HG03460 (cell line): ENCODE measurements around the gene PDCD7.
"Not testable (repeated sequence)": the region's sequence is repeated elsewhere in the genome, so short reads cannot be mapped to it uniquely, and the experiment has no call there.

Experiments used
- ATAC-seq: cut with Tn5 transposase; IDR thresholded peaks from one replicate; pipeline ENCODE4 v1.9.1; 2021; ENCODE audit not compliant: unreplicated experiment

PDCD7 gene

GRCh38 chr15:65075607-65076395, 57.8 kb downstream of the PDCD7 start:
- ATAC-seq: not testable (repeated sequence)

DNA sequence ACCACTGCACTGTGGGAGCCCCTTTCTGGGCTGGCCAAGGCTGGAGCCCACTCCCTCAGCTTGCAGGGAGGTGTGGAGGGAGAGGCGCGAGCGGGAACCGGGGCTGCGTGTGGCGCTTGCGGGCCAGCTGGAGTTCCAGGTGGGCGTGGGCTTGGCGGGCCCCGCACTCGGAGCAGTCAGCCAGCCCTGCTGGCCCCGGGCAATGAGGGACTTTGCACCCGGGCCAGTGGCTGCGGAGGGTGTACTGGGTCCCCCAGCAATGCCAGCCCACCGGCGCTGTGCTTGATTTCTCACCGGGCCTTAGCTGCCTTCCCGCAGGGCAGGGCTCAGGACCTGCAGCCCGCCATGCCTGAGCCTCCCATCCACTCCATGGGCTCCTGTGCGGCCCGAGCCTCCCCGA, 58.7 kb downstream of the PDCD7 start:
- not testable (repeated sequence) for ATAC-seq

GRCh38 chr15:65072617-65073016, 61.0 kb downstream of the PDCD7 start:
- ATAC-seq: no peak

DNA sequence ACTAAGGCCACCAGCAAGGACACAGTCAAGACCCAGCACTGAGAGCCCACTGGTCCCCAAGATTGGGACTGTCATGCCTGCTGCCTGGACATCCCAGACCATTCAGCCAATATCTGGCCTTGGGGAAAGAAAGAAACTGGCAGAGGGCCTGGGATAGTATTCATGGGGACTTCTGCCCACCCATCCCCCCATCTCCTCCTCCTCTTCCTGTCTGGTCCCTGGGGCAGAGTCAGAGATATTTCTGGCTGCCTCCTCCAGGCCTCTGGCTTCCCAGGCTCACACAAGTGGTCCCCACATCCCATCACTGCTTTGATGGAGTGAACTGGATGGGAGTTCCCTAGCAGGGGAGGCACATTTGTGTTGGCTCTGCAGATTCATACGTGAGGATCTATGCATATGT, 61.6 kb downstream of the PDCD7 start:
- ATAC-seq: no peak

DNA sequence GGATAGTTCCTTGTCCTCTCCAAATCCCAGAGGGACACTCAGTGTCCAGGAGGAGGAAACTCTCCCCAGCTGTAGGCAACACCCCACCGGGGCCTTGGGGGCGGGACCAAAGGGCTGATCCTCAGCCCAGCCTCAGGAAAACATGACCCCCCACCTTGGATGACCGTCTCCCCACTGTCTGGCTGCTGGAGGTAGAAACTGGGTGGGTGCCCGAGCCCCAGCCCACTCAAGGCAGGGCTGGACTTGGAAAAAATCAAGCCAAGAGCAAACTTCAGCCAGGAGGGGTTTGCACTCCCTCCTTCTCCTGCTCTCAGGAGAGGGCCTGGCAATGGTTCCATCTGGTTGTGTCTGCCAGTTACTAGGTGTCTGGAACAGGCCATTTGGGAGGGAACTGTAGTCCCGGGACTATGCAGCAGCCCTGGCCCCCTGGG, 62.2 kb downstream of the PDCD7 start:
- ATAC-seq: no peak

DNA sequence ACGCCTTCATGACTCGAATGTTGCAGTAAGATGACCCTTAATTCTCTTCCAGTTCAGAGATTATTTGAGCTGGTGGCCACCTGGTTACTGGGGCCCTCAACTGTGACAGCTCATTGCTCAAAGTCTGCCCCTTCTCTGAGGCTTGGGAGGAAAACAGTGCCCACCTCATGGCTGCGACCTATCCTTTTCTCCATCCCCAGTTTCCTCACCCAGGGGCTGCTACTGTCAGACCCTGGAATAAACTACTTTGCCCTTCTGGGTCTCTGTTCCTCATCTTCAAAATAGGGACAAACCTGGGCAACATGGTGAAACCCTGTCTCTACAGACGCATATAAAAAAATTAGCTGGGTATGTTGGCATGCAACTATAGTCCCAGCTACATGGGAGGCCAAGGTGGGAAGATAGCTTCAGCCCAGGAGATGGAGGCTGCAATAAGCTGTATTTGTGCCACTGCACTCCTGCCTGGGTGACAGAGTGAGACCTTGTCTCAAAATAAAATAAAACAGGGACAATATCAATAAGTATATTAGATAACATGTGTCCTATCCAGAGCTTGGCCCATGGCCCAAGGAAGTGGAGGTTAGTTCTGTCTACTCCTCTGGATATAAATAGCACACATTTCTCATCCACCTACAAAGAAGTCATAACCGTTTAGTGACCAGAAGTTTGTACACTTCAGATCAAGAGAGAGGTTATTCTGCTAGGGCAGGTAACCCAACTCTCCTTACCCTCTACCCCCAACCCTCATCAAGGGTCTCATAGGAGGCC, 63.6 kb downstream of the PDCD7 start:
- no peak for ATAC-seq

GRCh38 chr15:65069179-65069578, 64.4 kb downstream of the PDCD7 start:
- no peak for ATAC-seq

GRCh38 chr15:65068403-65068788, 65.2 kb downstream of the PDCD7 start:
- no peak for ATAC-seq

DNA sequence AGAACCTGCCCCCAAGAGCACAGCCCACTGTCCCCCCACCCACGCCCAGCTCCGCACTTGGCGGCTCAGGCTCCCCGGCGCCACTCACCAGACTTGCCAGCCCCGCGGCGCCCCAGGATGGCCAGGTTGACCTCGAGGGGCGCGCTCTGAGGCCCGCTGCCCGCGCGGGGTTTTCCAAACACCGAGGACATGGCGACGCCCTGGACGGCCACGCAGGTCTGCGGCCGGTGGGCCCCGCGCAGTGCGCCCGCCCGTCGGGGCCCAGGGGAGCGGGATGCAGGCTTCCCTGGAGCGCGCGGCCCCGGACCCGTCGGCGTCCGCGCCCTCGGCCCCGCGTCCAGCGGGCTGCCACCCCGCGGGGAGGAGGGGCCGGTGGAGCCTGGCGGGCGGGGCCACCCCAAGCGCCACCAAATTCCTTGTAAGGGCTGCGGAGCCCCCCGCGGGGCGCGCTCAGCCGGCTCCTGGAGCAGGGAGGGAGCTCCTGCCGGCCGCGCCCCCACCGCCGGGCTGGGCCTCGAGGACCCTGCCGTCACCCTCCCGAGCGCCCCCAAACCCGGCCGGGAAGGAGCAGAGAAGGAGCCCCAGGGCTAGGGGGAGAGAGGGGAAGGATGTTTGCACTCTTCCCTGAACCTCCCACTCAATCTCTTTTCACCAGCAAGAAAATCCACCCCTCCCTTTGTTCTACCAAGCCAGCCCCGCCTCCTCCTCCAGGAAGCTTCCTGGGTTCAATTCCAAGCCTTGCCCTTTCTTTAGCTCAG, 65.8 kb downstream of the PDCD7 start, which contains the start of gene RASL12:
RASL12 (minus strand) TSS at position 347 of the 758 bp plus-strand sequence; CDS start at position 191, 156 bp downstream.
- no peak for ATAC-seq
